Renal cortex interstitium (tissue), 11 donors: ENCODE data around the gene FOXO1. TPM values are rescaled to one million over a fixed set of nuclear protein-coding genes. Genes with fewer than 3 reads are reported as not detected.

Source experiments
- DNase-seq, 11 donors: peaks; one replicate each; pipeline ENCODE4 v3.0.0-alpha.2; 2013; ENCODE audit warnings: low read depth in 9 of 11, low spot score in 4 of 11; ENCODE audit errors: extremely low read depth in 1 of 11
- polyA plus RNA-seq, 3 donors: library from polyadenylated mRNA; unstranded; fragments of 120-200 nt; gene quantifications; one replicate each; pipeline ENCODE4 v1.2.1, GENCODE V29; 2013; ENCODE audit not compliant: insufficient read length in 3 of 3

Gene FOXO1
- polyA plus RNA-seq, 3 donors = 13.2 to 18.0 (median 15.7) TPM

- no peak for DNase-seq
These were observed 74.4 kb downstream of the FOXO1 start for GRCh38 chr13:40592035-40592434.

DNA sequence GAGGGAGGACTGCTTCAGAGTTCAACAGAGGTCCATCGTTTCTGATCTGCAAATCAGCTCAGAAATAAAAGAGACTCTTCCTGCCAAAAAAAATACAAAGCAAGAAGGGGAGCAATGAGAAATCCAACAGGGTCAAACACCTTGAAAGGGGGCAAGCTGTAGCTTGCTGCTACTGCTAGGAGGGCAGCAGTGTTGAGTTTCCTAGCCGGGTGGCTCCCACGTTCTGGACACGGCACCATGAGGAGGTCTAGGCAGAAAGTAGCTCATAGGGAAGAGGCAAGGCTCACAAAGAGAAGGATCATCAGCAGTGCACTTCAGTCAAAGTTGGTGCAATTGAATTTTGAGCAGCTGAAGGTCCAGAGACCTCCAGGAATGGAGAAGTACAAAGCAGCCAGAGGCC lies 75.3 kb downstream of the FOXO1 start:
- DNase-seq = no peak

GRCh38 chr13:40590112-40590862 lies 76.2 kb downstream of the FOXO1 start:
- no peak for DNase-seq

GRCh38 chr13:40589285-40590109 lies 76.9 kb downstream of the FOXO1 start:
- DNase-seq = peak in 3 of 11 donors; percentile 34 to 43 (median 35)

DNA sequence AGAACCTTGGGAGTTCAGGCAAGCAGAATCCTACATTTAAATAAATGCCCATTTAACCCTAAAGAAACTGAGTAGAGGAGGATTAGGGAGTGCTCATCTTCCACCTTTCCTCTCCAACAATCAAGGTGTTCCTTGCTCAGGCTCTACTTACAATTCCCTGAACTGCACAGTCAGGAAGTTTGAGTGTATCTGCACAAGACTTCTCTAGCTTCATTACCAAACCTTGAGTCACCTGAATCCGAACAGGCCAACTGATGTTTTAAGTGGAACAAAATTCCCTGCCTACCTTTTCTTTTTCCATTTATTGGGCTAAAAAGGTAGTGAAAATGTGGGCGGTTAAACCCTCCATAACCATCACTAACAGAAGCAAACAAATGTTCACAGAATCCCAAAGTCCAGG lies 78.3 kb downstream of the FOXO1 start:
- no peak for DNase-seq

DNA sequence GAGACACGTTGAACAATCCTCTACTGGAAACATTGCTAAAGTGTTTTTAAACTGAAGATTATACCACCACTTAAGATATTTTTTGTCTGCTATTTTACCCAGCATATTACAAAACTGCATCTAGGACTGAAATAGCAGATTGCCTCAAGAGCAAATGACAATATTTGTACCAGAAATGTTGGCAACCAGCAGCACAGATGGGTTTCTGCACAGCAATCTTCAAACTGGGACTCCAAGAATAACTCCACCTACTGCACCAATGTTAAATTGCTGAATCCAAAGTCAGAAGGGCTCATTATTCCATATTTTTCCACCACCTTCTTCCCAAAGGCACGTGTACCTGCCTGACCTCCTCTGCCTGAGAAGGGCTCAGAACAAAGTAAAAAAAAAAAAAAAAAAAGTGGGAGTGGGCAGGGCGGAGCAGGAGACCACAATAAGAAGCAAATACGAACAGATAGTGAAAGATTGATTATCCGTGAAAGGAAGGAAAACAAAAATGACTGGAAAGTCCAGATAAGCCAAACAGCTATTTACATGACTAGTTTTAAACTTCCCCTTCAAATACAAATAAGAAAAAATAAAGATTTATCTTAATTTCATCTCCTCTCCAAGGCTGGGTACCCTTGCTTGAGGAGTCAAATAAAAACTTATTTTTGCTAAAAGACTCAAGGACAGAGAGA lies 79.4 kb downstream of the FOXO1 start:
- no peak for DNase-seq

DNA sequence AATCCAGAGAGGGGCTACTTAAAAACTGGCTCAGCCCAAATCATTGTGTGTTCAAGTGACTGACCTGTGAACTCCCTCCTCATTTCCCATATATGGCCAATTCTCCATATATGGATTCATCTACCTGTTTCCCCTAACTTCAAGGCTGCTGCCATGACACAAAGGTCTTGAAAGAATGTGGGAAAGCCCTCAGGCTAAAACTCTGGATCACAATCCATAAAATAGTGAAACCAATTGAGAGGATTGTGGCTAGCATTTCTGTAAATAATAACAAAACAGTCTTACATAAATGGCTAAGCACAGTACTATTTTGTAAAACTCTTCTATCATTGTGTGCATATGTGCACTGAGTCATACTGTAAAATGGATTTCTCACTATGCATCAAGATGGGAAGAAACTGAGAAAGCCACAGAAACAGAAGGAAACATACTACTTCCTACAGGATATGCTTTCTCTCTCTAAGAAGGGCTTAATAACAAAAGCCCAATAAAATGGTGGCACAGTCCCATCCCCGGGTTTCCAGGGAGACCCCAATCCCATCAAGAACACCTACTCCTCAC lies 80.5 kb downstream of the FOXO1 start:
- no peak for DNase-seq

- DNase-seq = no peak
These were observed 82.7 kb downstream of the FOXO1 start for GRCh38 chr13:40583738-40584137.

DNA sequence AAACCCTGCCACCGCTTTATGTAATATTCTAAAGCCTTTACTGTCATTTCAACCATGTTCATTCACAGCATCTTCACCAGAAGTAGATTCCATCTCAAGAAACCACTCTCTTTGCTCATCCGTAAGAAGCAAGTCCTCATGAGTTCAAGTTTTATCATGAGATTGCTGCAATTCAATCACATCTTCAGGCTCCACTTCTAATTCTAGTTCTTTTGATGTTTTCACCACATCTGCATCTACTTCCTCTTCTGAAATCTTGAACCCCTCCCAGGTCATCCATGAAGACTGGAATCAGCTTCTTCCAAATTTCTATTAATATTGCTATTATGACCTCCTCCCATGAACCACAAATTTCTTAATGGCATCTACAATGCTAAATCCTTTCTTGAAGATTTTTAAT lies 83.9 kb downstream of the FOXO1 start:
- DNase-seq = no peak

GRCh38 chr13:40581277-40581579 lies 85.2 kb downstream of the FOXO1 start:
- no peak for DNase-seq

GRCh38 chr13:40580566-40581276 lies 85.7 kb downstream of the FOXO1 start:
- no peak for DNase-seq

GRCh38 chr13:40579535-40579934 lies 86.9 kb downstream of the FOXO1 start:
- no peak for DNase-seq

GRCh38 chr13:40578055-40578454 lies 88.4 kb downstream of the FOXO1 start:
- DNase-seq = peak in 6 of 11 donors; percentile 22 to 54 (median 36)

DNA sequence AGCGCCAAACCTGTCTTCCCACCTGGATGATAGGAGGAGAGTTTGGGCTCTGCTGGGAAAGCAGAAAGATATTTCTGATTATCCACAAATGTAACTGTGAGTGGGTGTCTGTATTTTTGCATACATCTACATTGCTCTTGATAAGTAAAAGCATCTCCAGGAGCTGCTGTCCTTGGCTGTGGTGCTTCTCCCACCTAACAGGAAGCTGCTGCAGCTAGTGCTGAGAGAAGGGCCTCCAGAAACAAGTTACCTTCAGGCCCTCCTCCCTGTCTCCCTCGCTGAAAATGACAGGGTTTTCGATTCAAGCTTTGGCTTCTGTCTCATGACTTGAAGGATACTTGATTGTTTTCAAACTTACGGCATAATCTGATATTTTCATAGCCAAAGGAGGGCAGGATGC lies 90.1 kb downstream of the FOXO1 start:
- DNase-seq = no peak

- no peak for DNase-seq
These were observed 93.5 kb downstream of the FOXO1 start for GRCh38 chr13:40572961-40573360.

- DNase-seq = no peak
These were observed 95.0 kb downstream of the FOXO1 start for GRCh38 chr13:40571338-40571963.

GRCh38 chr13:40570930-40571329 lies 95.5 kb downstream of the FOXO1 start:
- DNase-seq = no peak

GRCh38 chr13:40569024-40569350 lies 97.5 kb downstream of the FOXO1 start:
- no peak for DNase-seq
